Upper lobe of left lung (tissue), 6 donors: ENCODE results near the gene EP300. TPM values are rescaled to one million over a fixed set of nuclear protein-coding genes. Genes with fewer than 3 reads are reported as not detected.

ENCODE experiments used
- ATAC-seq, 2 donors: fragments of 200-7000 bp; cut with Tn5 transposase; one replicate each; pipeline ENCODE4 v1.9.1; 2022; ENCODE audit warnings: mild to moderate bottlenecking in 2 of 2, moderate library complexity in 2 of 2; ENCODE audit not compliant: low FRiP score in 2 of 2
- DNase-seq, 2 donors: peaks; one replicate each; pipeline ENCODE4 v3.0.0-alpha.2; 2019 to 2020
- H3K27ac ChIP-seq, 4 donors: fragments of 200-600 bp; sonication (generic); one replicate each; pipeline ENCODE4 v1.5.1; 2016 to 2019
- H3K27me3 ChIP-seq, 4 donors: fragments of 200-600 bp; sonication (generic); one replicate each; pipeline ENCODE4 v1.5.1; 2017 to 2019
- H3K36me3 ChIP-seq, 4 donors: fragments of 200-600 bp; sonication (generic); one replicate each; pipeline ENCODE4 v1.5.1; 2016 to 2019
- H3K4me1 ChIP-seq, 4 donors: fragments of 200-600 bp; sonication (generic); one replicate each; pipeline ENCODE4 v1.5.1; 2018 to 2019
- H3K4me3 ChIP-seq, 4 donors: fragments of 200-600 bp; sonication (generic); one replicate each; pipeline ENCODE4 v1.5.1; 2017 to 2019; ENCODE audit warnings: mild to moderate bottlenecking in 2 of 4, moderate library complexity in 1 of 4
- H3K9me3 ChIP-seq, 4 donors: fragments of 200-600 bp; sonication (generic); one replicate each; pipeline ENCODE4 v1.5.1; 2018 to 2019
- CTCF ChIP-seq, 6 experiments: fragments of 450-650 bp in 4 of 6; fragments of 200-600 bp in 2 of 6; sonication (generic) in 2 of 6; IDR thresholded peaks; one replicate each; pipeline ENCODE4 v1.5.1; 2016 to 2019; ENCODE audit warnings: antibody characterized with exemption in 6 of 6
- EP300 ChIP-seq, 4 donors: sonication (generic); formaldehyde crosslinking; IDR thresholded peaks; one replicate each; pipeline ENCODE4 v1.5.1; 2017; ENCODE audit warnings: antibody characterized with exemption in 4 of 4, control low read depth in 2 of 4
- POLR2A ChIP-seq, 4 donors: fragments of 450-650 bp; IDR thresholded peaks; one replicate each; pipeline ENCODE4 v1.5.1; 2016 to 2017; ENCODE audit warnings: antibody characterized with exemption in 4 of 4, mild to moderate bottlenecking in 2 of 4
- POLR2AphosphoS5 ChIP-seq, 2 donors: sonication (generic); formaldehyde crosslinking; IDR thresholded peaks; one replicate each; pipeline ENCODE4 v1.5.1; 2017; ENCODE audit warnings: antibody characterized with exemption in 2 of 2
- WGBS, 2 donors: methylation state at CpG; one replicate each; pipeline ENCODE4 v1.1.5; 2017 to 2018; 5-methylcytosine and 5-hydroxymethylcytosine counted together
- total RNA-seq, 6 donors: library from RNA; depleted of rRNA in 4 of 6; stranded (reverse); fragments of >200 nt in 4 of 6; gene quantifications; one replicate each; pipeline versions ENCODE4 v1.1.0 to v1.2.1, GENCODE V29; 2016 to 2021
- donor health status: DM: no; HTN: no; CAD: no; lungs with moderate emphysema.
- donor health status: DM: no; HTN: yes; CAD: no; lungs with severe emphysema.

Gene EP300
- total RNA-seq, 6 donors from 2014 or later: 66.3 to 257 (median 86.1) TPM

DNA sequence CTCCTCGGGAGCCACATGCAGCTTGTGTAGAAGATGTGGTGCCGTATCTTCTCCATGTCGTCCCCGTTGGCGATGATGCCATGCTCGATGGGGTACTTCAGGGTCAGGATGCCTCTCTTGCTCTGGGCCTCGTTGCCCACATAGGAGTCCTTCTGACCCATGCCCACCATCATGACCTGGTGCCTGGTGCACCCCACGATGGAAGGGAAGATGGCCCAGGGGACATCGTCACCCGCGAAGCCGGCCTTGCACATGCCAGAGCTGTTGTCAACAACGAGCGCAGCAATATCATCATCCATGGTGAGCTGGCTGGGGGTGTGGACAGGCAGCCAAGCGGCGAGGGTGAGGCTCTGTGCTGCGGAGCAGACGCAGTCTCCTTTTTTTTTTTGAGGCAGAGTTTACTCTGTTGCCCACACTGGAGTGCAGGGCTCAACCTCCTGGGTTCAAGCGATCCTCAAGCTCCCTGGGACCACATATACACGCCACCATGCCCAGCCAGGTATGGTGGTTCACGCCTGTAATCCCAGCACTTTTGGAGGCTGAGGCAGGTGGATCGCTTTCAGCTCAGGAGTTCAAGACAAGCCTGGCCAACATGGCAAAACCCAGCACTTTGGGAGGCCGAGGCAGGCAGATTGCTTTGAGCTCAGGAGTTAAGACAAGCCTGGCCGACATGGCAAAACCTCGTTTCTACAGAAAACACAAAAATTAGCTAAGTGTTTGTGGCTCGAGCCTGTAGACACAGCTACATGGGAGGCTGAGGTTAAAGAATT is 17.3 kb upstream of the EP300 start:
- Histone ChIP-seq H3K27me3 (no peaks in the 10 kb centered on the region), H3K36me3 (no peaks in the 10 kb centered on the region), H3K4me3 (no peak overlapping the region), H3K4me1 (peaks cover 0 to 3% (median 0%) of the 10 kb centered on the region in 4 donors), H3K9me3 (no peaks in the 10 kb centered on the region), H3K27ac (no peak overlapping the region)
- DNase-seq: peak in 1 of 2 donors; percentile 52
- WGBS, 2 donors: 94 to 97% methylated on average over 23 to 26 of the region's 26 CpGs
- TF ChIP-seq POLR2A (IDR thresholded peaks at IDR 0.05) (no peak), EP300 (IDR thresholded peaks at IDR 0.05) (no peak), CTCF (IDR thresholded peaks at IDR 0.05) (no peak), POLR2AphosphoS5 (IDR thresholded peaks at IDR 0.05) (no peak)
- no peak for ATAC-seq

GRCh38 chr22:41075946-41076345 is 16.4 kb upstream of the EP300 start:
- no peak overlapping the region for H3K27ac ChIP-seq
- ATAC-seq (no peak), DNase-seq (no peak)
- H3K36me3 ChIP-seq: no peaks in the 10 kb centered on the region
- H3K4me3 ChIP-seq: no peak overlapping the region
- H3K4me1 ChIP-seq: peaks cover 0 to 3% (median 0%) of the 10 kb centered on the region in 4 donors
- no peaks in the 10 kb centered on the region for H3K27me3 ChIP-seq
- TF ChIP-seq CTCF (IDR thresholded peaks at IDR 0.05): no peak
- no peaks in the 10 kb centered on the region for H3K9me3 ChIP-seq

GRCh38 chr22:41076857-41077256 is 15.5 kb upstream of the EP300 start:
- no peak overlapping the region for H3K27ac ChIP-seq
- no peak for TF ChIP-seq POLR2A (IDR thresholded peaks at IDR 0.05)
- no peak for TF ChIP-seq POLR2AphosphoS5 (IDR thresholded peaks at IDR 0.05)
- no peak for TF ChIP-seq EP300 (IDR thresholded peaks at IDR 0.05)
- TF ChIP-seq CTCF (IDR thresholded peaks at IDR 0.05): no peak
- no peaks in the 10 kb centered on the region for H3K4me1 ChIP-seq
- DNase-seq (no peak), ATAC-seq (no peak)
- WGBS, 2 donors: 85 to 88% methylated on average over 1 of the region's 1 CpG
- no peaks in the 10 kb centered on the region for H3K27me3 ChIP-seq
- no peak overlapping the region for H3K4me3 ChIP-seq
- no peaks in the 10 kb centered on the region for H3K9me3 ChIP-seq
- no peaks in the 10 kb centered on the region for H3K36me3 ChIP-seq

- DNase-seq (no peak), ATAC-seq (no peak)
- no peak overlapping the region for H3K27ac ChIP-seq
- 56 to 77% methylated on average over 1 of the region's 1 CpG for WGBS, 2 donors
- no peaks in the 10 kb centered on the region for H3K36me3 ChIP-seq
- TF ChIP-seq EP300 (IDR thresholded peaks at IDR 0.05) (no peak), POLR2AphosphoS5 (IDR thresholded peaks at IDR 0.05) (no peak), POLR2A (IDR thresholded peaks at IDR 0.05) (no peak), CTCF (IDR thresholded peaks at IDR 0.05) (no peak)
- H3K4me1 ChIP-seq: no peaks in the 10 kb centered on the region
- no peak overlapping the region for H3K4me3 ChIP-seq
- no peaks in the 10 kb centered on the region for H3K9me3 ChIP-seq
- no peaks in the 10 kb centered on the region for H3K27me3 ChIP-seq
Measured at GRCh38 chr22:41078931-41079330, 13.5 kb upstream of the EP300 start.

- ATAC-seq: no peak
- WGBS, 2 donors: 69 to 79% methylated on average over 2 of the region's 2 CpGs
- Histone ChIP-seq H3K36me3 (no peaks in the 10 kb centered on the region), H3K4me3 (no peak overlapping the region), H3K4me1 (peaks cover 0 to 5% (median 2%) of the 10 kb centered on the region in 4 donors), H3K27me3 (no peaks in the 10 kb centered on the region), H3K9me3 (no peaks in the 10 kb centered on the region), H3K27ac (no peak overlapping the region)
- no peak for DNase-seq
- no peak for TF ChIP-seq POLR2AphosphoS5 (IDR thresholded peaks at IDR 0.05)
- no peak for TF ChIP-seq EP300 (IDR thresholded peaks at IDR 0.05)
- no peak for TF ChIP-seq CTCF (IDR thresholded peaks at IDR 0.05)
- TF ChIP-seq POLR2A (IDR thresholded peaks at IDR 0.05): no peak
Measured at GRCh38 chr22:41085842-41086241, 6.5 kb upstream of the EP300 start.
